Keratinocyte (primary cell): ENCODE results near the gene ARL6IP4. TPM values are rescaled to one million over a fixed set of nuclear protein-coding genes. Genes with fewer than 3 reads are reported as not detected.

Experiments
- DNase-seq: peaks from one replicate; pipeline ENCODE4 v3.0.0-alpha.2; 2011; ENCODE audit warnings: low read depth, missing footprints, low spot score
- FAIRE-seq: peaks from 2 replicates; lab custom pipeline; 2011; peaks lifted over from hg19 to GRCh38; lab: Jason Lieb, UNC
- H2AFZ ChIP-seq: 2 replicates; pipeline ENCODE4 v1.6.0; 2012; ENCODE audit warnings: low read length, control low read depth, inconsistent platforms; ENCODE audit not compliant: control insufficient read depth
- H3K27ac ChIP-seq: 2 replicates; pipeline ENCODE4 v1.5.1; 2011; ENCODE audit warnings: low read length; ENCODE audit not compliant: control insufficient read depth, insufficient read depth
- H3K27me3 ChIP-seq: 3 replicates; pipeline ENCODE4 v1.6.0; 2011; ENCODE audit warnings: low read length; ENCODE audit not compliant: control insufficient read depth, insufficient read depth; ENCODE audit errors: extremely low read depth
- H3K36me3 ChIP-seq, 2 experiments: 2 replicates in 1 of 2; 3 replicates in 1 of 2; pipeline ENCODE4 v1.5.1; 2011; ENCODE audit warnings: low read length in 2 of 2, mild to moderate bottlenecking in 1 of 2; ENCODE audit not compliant: control insufficient read depth in 2 of 2, insufficient read depth in 2 of 2; ENCODE audit errors: extremely low read depth in 1 of 2
- H3K4me1 ChIP-seq: 3 replicates; pipeline ENCODE4 v1.5.1; 2011; ENCODE audit warnings: low read length; ENCODE audit not compliant: control insufficient read depth, insufficient read depth; ENCODE audit errors: extremely low read depth
- H3K4me2 ChIP-seq: 3 replicates; pipeline ENCODE4 v1.6.0; 2011; ENCODE audit warnings: low read depth, low read length; ENCODE audit not compliant: control insufficient read depth, insufficient read depth; ENCODE audit errors: extremely low read depth
- H3K4me3 ChIP-seq, 3 experiments: fragments of 200-600 bp in 1 of 3; sonication (generic) in 1 of 3; 2 replicates in 2 of 3; 3 replicates in 1 of 3; pipeline ENCODE4 v1.5.1; 2011 to 2016; ENCODE audit warnings: low read length in 3 of 3, mild to moderate bottlenecking in 3 of 3, control low read depth in 2 of 3, inconsistent platforms in 1 of 3, low read depth in 1 of 3, mixed read lengths in 1 of 3, mixed run types in 1 of 3, moderate library complexity in 1 of 3; ENCODE audit not compliant: control insufficient read depth in 2 of 3, insufficient read depth in 2 of 3; ENCODE audit errors: extremely low read depth in 1 of 3
- H3K79me2 ChIP-seq: 2 replicates; pipeline ENCODE4 v1.6.0; 2012; ENCODE audit warnings: low read length; ENCODE audit not compliant: control insufficient read depth, insufficient read depth
- H3K9ac ChIP-seq: 3 replicates; pipeline ENCODE4 v1.6.0; 2011; ENCODE audit warnings: low read length; ENCODE audit not compliant: control insufficient read depth, insufficient read depth; ENCODE audit errors: extremely low read depth
- H3K9me1 ChIP-seq: 3 replicates; pipeline ENCODE4 v1.6.0; 2011; ENCODE audit warnings: low read length; ENCODE audit not compliant: control insufficient read depth, insufficient read depth; ENCODE audit errors: extremely low read depth
- H3K9me3 ChIP-seq: 2 replicates; pipeline ENCODE4 v1.5.1; 2012; ENCODE audit warnings: low read depth, low read length; ENCODE audit not compliant: control insufficient read depth
- H4K20me1 ChIP-seq: 3 replicates; pipeline ENCODE4 v1.6.0; 2011; ENCODE audit warnings: low read length; ENCODE audit not compliant: control insufficient read depth, insufficient read depth; ENCODE audit errors: extremely low read depth
- EZH2 ChIP-seq: IDR thresholded peaks from one replicate; pipeline ENCODE4 v1.6.1; 2012; ENCODE audit warnings: inconsistent platforms, mild to moderate bottlenecking, low read length, moderate library complexity
- dilution Hi-C: fragments of 300-500 bp; cut with MboI; formaldehyde crosslinking; loops from one replicate; pipeline ENCODE4 v1.7.0; 2020; ENCODE audit warnings: low sequenced_read_pairs; ENCODE audit not compliant: extremely low pct_ligation_motif_present
- polyA plus RNA-seq, 5 experiments: library from polyadenylated mRNA; depleted of rRNA in 3 of 5; stranded (reverse) in 3 of 5; stranded (forward) in 1 of 5; unstranded in 1 of 5; fragments of >200 nt; gene quantifications; 1 replicate in 1 of 5; 2 replicates in 3 of 5; 3 replicates in 1 of 5; pipeline versions ENCODE4 v1.2.1 to v1.2.3, GENCODE V29; 2011 to 2012; ENCODE audit warnings: missing spikeins in 2 of 5, low read depth in 1 of 5, low replicate concordance in 1 of 5
- TF ChIP-seq, protein P1 (sequence below), 3 experiments: IDR thresholded peaks in 1 of 3; conservative IDR thresholded peaks in 1 of 3; optimal IDR thresholded peaks in 1 of 3; 2 replicates in 2 of 3; 3 replicates in 1 of 3; pipeline versions ENCODE3 to v1.5.1; 2011; ENCODE audit warnings: low read length in 3 of 3, mild to moderate bottlenecking in 3 of 3, moderate library complexity in 2 of 3, control low read depth in 1 of 3, inconsistent platforms in 1 of 3; ENCODE audit not compliant: insufficient read depth in 2 of 3; ENCODE audit errors: extremely low read depth in 1 of 3

The ARL6IP4 gene
- polyA plus RNA-seq, 1 donor (not counting 4 experiments of a cell fraction or from before 2014, with no cell fraction given) = 144 TPM

DNA sequence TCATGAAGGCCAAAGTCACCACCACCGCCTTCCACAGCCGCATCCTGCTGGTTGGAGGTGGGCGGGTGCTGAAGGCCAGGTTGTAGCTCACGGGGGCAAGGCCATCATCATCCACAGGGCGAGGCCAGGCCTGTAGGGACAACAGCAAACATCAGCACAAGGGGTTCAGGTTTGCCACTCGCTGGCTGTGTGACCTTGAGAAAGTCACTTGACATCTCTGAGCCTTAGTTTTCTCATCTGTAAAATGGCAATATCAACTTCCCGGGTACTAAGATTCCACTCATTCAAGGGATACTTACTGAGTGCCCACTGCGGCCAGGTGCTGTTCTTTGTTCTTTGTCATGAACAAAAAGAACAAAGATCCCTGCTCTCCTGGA, 20.3 kb upstream of the ARL6IP4 start:
- Histone ChIP-seq H3K9ac (no peak overlapping the region), H3K27ac (no peak overlapping the region), H3K36me3 (peaks cover 5 to 7% of the 10 kb centered on the region in 2 experiments), H2AFZ (no peak overlapping the region), H3K4me3 (no peak overlapping the region), H4K20me1 (no peaks in the 10 kb centered on the region), H3K9me1 (no peaks in the 10 kb centered on the region), H3K4me1 (peaks cover 9% of the 10 kb centered on the region), H3K27me3 (no peaks in the 10 kb centered on the region), H3K9me3 (no peaks in the 10 kb centered on the region), H3K79me2 (peaks cover 9% of the 10 kb centered on the region), H3K4me2 (no peak overlapping the region)
- dilution Hi-C loops = no loop called here
- DNase-seq (no peak), FAIRE-seq (no peak)
- no peak for TF ChIP-seq EZH2
- TF ChIP-seq, protein P1, sequence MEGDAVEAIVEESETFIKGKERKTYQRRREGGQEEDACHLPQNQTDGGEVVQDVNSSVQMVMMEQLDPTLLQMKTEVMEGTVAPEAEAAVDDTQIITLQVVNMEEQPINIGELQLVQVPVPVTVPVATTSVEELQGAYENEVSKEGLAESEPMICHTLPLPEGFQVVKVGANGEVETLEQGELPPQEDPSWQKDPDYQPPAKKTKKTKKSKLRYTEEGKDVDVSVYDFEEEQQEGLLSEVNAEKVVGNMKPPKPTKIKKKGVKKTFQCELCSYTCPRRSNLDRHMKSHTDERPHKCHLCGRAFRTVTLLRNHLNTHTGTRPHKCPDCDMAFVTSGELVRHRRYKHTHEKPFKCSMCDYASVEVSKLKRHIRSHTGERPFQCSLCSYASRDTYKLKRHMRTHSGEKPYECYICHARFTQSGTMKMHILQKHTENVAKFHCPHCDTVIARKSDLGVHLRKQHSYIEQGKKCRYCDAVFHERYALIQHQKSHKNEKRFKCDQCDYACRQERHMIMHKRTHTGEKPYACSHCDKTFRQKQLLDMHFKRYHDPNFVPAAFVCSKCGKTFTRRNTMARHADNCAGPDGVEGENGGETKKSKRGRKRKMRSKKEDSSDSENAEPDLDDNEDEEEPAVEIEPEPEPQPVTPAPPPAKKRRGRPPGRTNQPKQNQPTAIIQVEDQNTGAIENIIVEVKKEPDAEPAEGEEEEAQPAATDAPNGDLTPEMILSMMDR (optimal IDR thresholded peaks at IDR 0.05 in 1 of 3, IDR thresholded peaks at IDR 0.05 in 1 of 3, conservative IDR thresholded peaks at IDR 0.05 in 1 of 3; ENCODE audit: extremely low read depth in 1 of 3, insufficient read depth in 2 of 3, low read length in 3 of 3) = no peak

DNA sequence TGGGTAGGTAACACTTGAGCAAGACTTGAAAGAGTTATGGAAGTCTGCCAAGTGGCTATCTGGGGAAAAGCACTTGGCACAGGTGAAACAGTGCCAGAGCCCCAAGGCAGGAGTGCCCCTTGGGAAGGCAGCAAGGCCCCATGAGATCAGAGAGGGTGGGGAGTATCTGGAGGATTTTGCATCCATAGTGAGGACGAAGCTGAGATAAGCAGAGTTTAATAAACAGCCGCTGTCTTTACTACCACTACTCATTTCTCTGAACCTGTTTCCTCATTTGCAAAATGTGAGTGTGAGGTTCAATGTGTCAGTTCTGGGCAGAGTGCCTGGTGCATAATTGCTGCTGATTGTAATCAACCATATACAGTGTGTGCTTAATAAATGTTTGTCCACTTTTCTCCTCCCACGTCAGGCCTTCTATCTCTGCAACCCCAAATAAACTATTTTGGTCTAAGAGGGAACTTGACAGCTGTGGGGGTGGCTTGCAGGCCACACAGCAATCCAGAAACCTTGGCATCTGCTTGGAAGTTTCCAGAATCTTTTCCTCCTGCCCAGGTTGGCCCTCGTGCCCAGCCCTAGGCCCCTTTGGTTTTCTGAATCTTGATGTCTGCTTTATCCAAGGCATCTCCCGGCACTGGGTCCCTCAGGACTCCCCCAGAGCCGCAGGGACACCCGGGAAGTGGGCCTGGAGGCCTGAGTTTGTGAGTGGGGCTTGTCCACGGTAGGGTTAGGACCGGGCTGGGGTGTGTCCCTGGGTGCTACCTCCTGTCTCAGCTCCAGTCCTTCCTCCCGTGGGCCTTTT, 18.8 kb upstream of the ARL6IP4 start:
- Histone ChIP-seq H3K4me3 (no peak overlapping the region), H3K4me2 (no peak overlapping the region), H3K9ac (no peak overlapping the region), H2AFZ (no peak overlapping the region), H4K20me1 (no peaks in the 10 kb centered on the region), H3K4me1 (peaks cover 16% of the 10 kb centered on the region), H3K27me3 (no peaks in the 10 kb centered on the region), H3K9me3 (no peaks in the 10 kb centered on the region), H3K27ac (no peak overlapping the region), H3K36me3 (peaks cover 5% of the 10 kb centered on the region in 2 experiments), H3K79me2 (peaks cover 9% of the 10 kb centered on the region), H3K9me1 (no peaks in the 10 kb centered on the region)
- DNase-seq = no peak
- no peak for FAIRE-seq
- TF ChIP-seq, protein P1 (optimal IDR thresholded peaks at IDR 0.05 in 1 of 3, IDR thresholded peaks at IDR 0.05 in 1 of 3, conservative IDR thresholded peaks at IDR 0.05 in 1 of 3; ENCODE audit: extremely low read depth in 1 of 3, insufficient read depth in 2 of 3, low read length in 3 of 3) = no peak
- TF ChIP-seq EZH2 = no peak
- dilution Hi-C loops = no loop called here
